ENCODE results near the gene GUCA1A.

Gene GUCA1A

DNA sequence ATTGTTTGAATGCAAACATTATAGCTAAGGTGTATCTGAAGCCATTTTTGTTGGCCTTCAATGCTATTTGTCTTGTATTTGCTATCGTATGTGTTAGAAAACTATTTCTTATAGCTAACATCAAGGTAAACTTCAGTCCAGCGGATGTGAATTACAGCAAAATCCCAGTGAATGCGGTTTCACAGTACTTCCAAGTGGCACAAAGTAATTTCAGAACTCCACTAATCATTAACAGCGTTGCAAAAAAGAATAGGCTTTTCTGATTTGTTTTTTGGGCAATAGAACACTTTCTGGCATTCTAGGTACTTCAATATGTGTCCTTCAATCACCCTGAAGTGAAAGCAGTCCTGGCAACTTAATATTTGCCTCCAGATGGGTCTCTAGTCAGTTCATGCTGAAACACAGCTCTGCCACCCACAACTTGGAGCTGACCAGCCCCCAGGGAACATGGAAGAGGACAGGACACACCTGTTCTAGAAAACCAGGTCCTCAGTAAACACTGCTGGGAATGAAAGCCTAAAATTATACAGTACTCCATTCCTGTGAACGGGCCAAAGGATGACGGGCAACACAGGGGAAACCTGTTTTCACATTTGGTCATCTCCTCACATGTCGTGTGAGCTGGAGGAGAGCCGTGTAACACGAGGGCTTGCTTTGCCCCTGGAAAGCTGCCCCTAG, 54.1 kb downstream of the GUCA1A start:
- TF ChIP-seq, protein P1, sequence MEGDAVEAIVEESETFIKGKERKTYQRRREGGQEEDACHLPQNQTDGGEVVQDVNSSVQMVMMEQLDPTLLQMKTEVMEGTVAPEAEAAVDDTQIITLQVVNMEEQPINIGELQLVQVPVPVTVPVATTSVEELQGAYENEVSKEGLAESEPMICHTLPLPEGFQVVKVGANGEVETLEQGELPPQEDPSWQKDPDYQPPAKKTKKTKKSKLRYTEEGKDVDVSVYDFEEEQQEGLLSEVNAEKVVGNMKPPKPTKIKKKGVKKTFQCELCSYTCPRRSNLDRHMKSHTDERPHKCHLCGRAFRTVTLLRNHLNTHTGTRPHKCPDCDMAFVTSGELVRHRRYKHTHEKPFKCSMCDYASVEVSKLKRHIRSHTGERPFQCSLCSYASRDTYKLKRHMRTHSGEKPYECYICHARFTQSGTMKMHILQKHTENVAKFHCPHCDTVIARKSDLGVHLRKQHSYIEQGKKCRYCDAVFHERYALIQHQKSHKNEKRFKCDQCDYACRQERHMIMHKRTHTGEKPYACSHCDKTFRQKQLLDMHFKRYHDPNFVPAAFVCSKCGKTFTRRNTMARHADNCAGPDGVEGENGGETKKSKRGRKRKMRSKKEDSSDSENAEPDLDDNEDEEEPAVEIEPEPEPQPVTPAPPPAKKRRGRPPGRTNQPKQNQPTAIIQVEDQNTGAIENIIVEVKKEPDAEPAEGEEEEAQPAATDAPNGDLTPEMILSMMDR (conservative IDR thresholded peaks at IDR 0.05; ENCODE audit: low read length): no peak
- H3K4me3 ChIP-seq (ENCODE audit: low read length): no peak overlapping the region
- DNase-seq (ENCODE audit: low read depth): no peak

DNA sequence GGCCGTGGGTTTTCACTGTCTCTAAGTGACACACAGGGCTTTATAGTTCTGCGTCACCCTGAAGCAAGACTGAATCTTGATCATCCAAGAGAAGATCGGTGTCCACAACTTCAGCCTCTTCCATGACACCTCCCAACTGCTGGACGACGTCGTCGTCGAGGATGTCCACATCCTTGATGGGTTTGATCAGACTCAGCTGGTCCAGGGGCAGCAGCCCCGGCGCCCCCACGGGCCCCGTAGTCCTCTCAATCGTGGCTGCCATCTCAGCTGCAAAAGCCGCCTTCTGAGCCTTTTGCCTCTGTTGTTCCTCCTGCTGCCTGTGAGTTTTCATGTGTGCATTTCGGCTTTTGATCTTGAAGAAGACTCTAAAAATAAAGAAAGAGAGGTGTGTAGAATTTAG, 55.1 kb downstream of the GUCA1A start:
- DNase-seq (ENCODE audit: low read depth): no peak
- H3K4me3 ChIP-seq (ENCODE audit: low read length): no peak overlapping the region
- TF ChIP-seq, protein P1 (conservative IDR thresholded peaks at IDR 0.05; ENCODE audit: low read length): no peak

Data from AG10803 (cell line).